Measurements from ENCODE around the gene OR2T3.
"Not testable (repeated sequence)": the region's sequence is repeated elsewhere in the genome, so short reads cannot be mapped to it uniquely, and the experiment has no call there.

GRCh38 chr1:248434913-248435312 lies 38.2 kb upstream of the OR2T3 start:
- TF ChIP-seq, protein P1, sequence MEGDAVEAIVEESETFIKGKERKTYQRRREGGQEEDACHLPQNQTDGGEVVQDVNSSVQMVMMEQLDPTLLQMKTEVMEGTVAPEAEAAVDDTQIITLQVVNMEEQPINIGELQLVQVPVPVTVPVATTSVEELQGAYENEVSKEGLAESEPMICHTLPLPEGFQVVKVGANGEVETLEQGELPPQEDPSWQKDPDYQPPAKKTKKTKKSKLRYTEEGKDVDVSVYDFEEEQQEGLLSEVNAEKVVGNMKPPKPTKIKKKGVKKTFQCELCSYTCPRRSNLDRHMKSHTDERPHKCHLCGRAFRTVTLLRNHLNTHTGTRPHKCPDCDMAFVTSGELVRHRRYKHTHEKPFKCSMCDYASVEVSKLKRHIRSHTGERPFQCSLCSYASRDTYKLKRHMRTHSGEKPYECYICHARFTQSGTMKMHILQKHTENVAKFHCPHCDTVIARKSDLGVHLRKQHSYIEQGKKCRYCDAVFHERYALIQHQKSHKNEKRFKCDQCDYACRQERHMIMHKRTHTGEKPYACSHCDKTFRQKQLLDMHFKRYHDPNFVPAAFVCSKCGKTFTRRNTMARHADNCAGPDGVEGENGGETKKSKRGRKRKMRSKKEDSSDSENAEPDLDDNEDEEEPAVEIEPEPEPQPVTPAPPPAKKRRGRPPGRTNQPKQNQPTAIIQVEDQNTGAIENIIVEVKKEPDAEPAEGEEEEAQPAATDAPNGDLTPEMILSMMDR (IDR thresholded peaks at IDR 0.05; ENCODE audit: insufficient read depth, low read length, poor library complexity, severe bottlenecking), result not testable (repeated sequence)
- not testable (repeated sequence) for TF ChIP-seq EZH2phosphoT487 (conservative IDR thresholded peaks at IDR 0.05; ENCODE audit: low read length)

Measured in SU-DHL-6 (cell line).